Karpas-422 (cell line): ENCODE data around the gene COA8. TPM values are rescaled to one million over a fixed set of nuclear protein-coding genes. Genes with fewer than 3 reads are reported as not detected.

Source experiments
- DNase-seq: peaks from one replicate; pipeline ENCODE4 v3.0.0-alpha.2; 2015
- H2AFZ ChIP-seq: fragments of 200-600 bp; sonication (generic); 2 replicates; pipeline ENCODE4 v1.6.1; 2014; ENCODE audit warnings: antibody characterized with exemption, low read length, mixed read lengths
- H3K27ac ChIP-seq: fragments of 200-600 bp; sonication (generic); 2 replicates; pipeline ENCODE4 v1.5.1; 2014; ENCODE audit warnings: mild to moderate bottlenecking, low read length, moderate library complexity
- H3K27me3 ChIP-seq: fragments of 200-600 bp; sonication (generic); 2 replicates; pipeline ENCODE4 v1.6.1; 2014; ENCODE audit warnings: low read length, mixed read lengths
- H3K36me3 ChIP-seq: fragments of 200-600 bp; sonication (generic); 2 replicates; pipeline ENCODE4 v1.6.1; 2014; ENCODE audit warnings: low read length, mixed read lengths; ENCODE audit not compliant: insufficient read depth
- H3K4me1 ChIP-seq: fragments of 200-600 bp; sonication (generic); 2 replicates; pipeline ENCODE4 v1.6.1; 2014; ENCODE audit warnings: mild to moderate bottlenecking, low read length, mixed read lengths
- H3K4me2 ChIP-seq: fragments of 200-600 bp; sonication (generic); 2 replicates; pipeline ENCODE4 v1.6.1; 2014; ENCODE audit warnings: low read length, low read depth, mild to moderate bottlenecking; ENCODE audit not compliant: poor library complexity, severe bottlenecking
- H3K4me3 ChIP-seq: fragments of 200-600 bp; sonication (generic); 2 replicates; pipeline ENCODE4 v1.5.1; 2014; ENCODE audit warnings: mild to moderate bottlenecking, antibody characterized with exemption, low read length, mixed read lengths
- H3K79me2 ChIP-seq: fragments of 200-600 bp; sonication (generic); 2 replicates; pipeline ENCODE4 v1.6.1; 2014; ENCODE audit warnings: mild to moderate bottlenecking, low read length, mixed read lengths
- H3K9ac ChIP-seq: fragments of 200-600 bp; sonication (generic); 2 replicates; pipeline ENCODE4 v1.6.0; 2014; ENCODE audit warnings: low read length
- H3K9me2 ChIP-seq: fragments of 200-600 bp; sonication (generic), shearing (Covaris generic); replicated peaks from 2 replicates; pipeline ENCODE4 v1.6.0; 2014; ENCODE audit warnings: mild to moderate bottlenecking, low read length, moderate library complexity; ENCODE audit not compliant: insufficient read depth
- H3K9me3 ChIP-seq: fragments of 300-700, 200-600 bp; sonication (generic); 2 replicates; pipeline ENCODE4 v1.6.1; 2014; ENCODE audit warnings: low read length, mixed read lengths
- H4K20me1 ChIP-seq: fragments of 200-600 bp; sonication (generic); 2 replicates; pipeline ENCODE4 v1.6.1; 2014; ENCODE audit warnings: mild to moderate bottlenecking, antibody characterized with exemption, low read length, low read depth; ENCODE audit not compliant: insufficient read depth
- total RNA-seq: library from RNA; depleted of rRNA; stranded (reverse); fragments of >200 nt; shearing (Covaris generic); gene quantifications from 2 replicates; pipeline ENCODE4 v1.2.3, GENCODE V29; 2014; ENCODE audit warnings: low replicate concordance

The COA8 gene
- total RNA-seq, 1 experiment from 2014 or later: 62.9 TPM

GRCh38 chr14:103528587-103529382 lies 34.0 kb upstream of the COA8 start, which contains the start of gene TRMT61A:
TSS of gene TRMT61A (plus strand) at chr14:103529196. CDS start at chr14:103529979, 783 bp downstream.
- Histone ChIP-seq H3K4me2 (peak within 1 kb of the TSS; percentile 83), H3K4me3 (peak within 1 kb of the TSS; percentile 93), H3K36me3 (no peaks in the 10 kb centered on the region), H3K9me3 (no peaks in the 10 kb centered on the region), H3K79me2 (peaks cover 36% of the 10 kb centered on the region), H3K4me1 (peaks cover 41% of the 10 kb centered on the region), H3K9ac (peak within 1 kb of the TSS; percentile 89), H2AFZ (peak within 1 kb of the TSS; percentile 75; the same call in 1 of the 2 replicates), H3K27ac (peak within 1 kb of the TSS; percentile 57; the same call in 1 of the 2 replicates), H3K27me3 (no peaks in the 10 kb centered on the region), H4K20me1 (peaks cover 13% of the 10 kb centered on the region; the same call in 1 of the 2 replicates), H3K9me2 (no peaks in the 10 kb centered on the region)
- peak; percentile 93 for DNase-seq

- peak overlapping the region; percentile 17; the same call in 1 of the 2 replicates for H2AFZ ChIP-seq
- H3K27ac ChIP-seq: no peak overlapping the region; the same call in 1 of the 2 replicates
- peak; percentile 55 for DNase-seq
Observed at GRCh38 chr14:103529383-103530365, 33.1 kb upstream of the COA8 start.

GRCh38 chr14:103530390-103530789 lies 32.4 kb upstream of the COA8 start:
- Histone ChIP-seq H3K79me2 (peaks cover 36% of the 10 kb centered on the region), H3K4me3 (peak overlapping the region; percentile 93), H3K27me3 (no peaks in the 10 kb centered on the region), H3K4me1 (peaks cover 31% of the 10 kb centered on the region), H3K9me3 (no peaks in the 10 kb centered on the region), H2AFZ (no peak overlapping the region), H3K9me2 (no peaks in the 10 kb centered on the region), H3K36me3 (no peaks in the 10 kb centered on the region), H3K4me2 (peak overlapping the region; percentile 83), H4K20me1 (peaks cover 13% of the 10 kb centered on the region; the same call in 1 of the 2 replicates), H3K27ac (no peak overlapping the region), H3K9ac (peak overlapping the region; percentile 89)
- peak; percentile 74 for DNase-seq

More at GRCh38 chr14:103529383-103530365, 33.1 kb upstream of the COA8 start:
- H3K4me2 ChIP-seq: peak overlapping the region; percentile 83
- peaks cover 36% of the 10 kb centered on the region for H3K79me2 ChIP-seq
- no peaks in the 10 kb centered on the region for H3K27me3 ChIP-seq
- no peaks in the 10 kb centered on the region for H3K36me3 ChIP-seq
- H3K4me3 ChIP-seq: peak overlapping the region; percentile 93
- no peaks in the 10 kb centered on the region for H3K9me2 ChIP-seq
- H3K9ac ChIP-seq: peak overlapping the region; percentile 89
- H3K9me3 ChIP-seq: no peaks in the 10 kb centered on the region
- H4K20me1 ChIP-seq: peaks cover 13% of the 10 kb centered on the region; the same call in 1 of the 2 replicates
- H3K4me1 ChIP-seq: peaks cover 35% of the 10 kb centered on the region

GRCh38 chr14:103530831-103531230 lies 31.9 kb upstream of the COA8 start:
- Histone ChIP-seq H3K4me2 (peak overlapping the region; percentile 83), H3K36me3 (no peaks in the 10 kb centered on the region), H3K27me3 (no peaks in the 10 kb centered on the region)

GRCh38 chr14:103531421-103532215 lies 31.1 kb upstream of the COA8 start:
- no peak overlapping the region for H3K4me3 ChIP-seq
- H2AFZ ChIP-seq: no peak overlapping the region
- no peaks in the 10 kb centered on the region for H3K36me3 ChIP-seq
- no peak overlapping the region for H3K27ac ChIP-seq
- DNase-seq: no peak
- peaks cover 31% of the 10 kb centered on the region for H3K4me1 ChIP-seq
- no peaks in the 10 kb centered on the region for H3K27me3 ChIP-seq
- H4K20me1 ChIP-seq: peaks cover 13% of the 10 kb centered on the region; the same call in 1 of the 2 replicates
- no peaks in the 10 kb centered on the region for H3K9me3 ChIP-seq
- H3K79me2 ChIP-seq: peaks cover 36% of the 10 kb centered on the region
- H3K4me2 ChIP-seq: no peak overlapping the region
- no peak overlapping the region for H3K9ac ChIP-seq
- no peaks in the 10 kb centered on the region for H3K9me2 ChIP-seq

More at GRCh38 chr14:103530831-103531230, 31.9 kb upstream of the COA8 start:
- Histone ChIP-seq H3K9me2 (no peaks in the 10 kb centered on the region), H2AFZ (no peak overlapping the region), H3K9ac (no peak overlapping the region), H3K79me2 (peaks cover 36% of the 10 kb centered on the region), H3K4me1 (peaks cover 31% of the 10 kb centered on the region), H4K20me1 (peaks cover 13% of the 10 kb centered on the region; the same call in 1 of the 2 replicates), H3K9me3 (no peaks in the 10 kb centered on the region), H3K27ac (no peak overlapping the region), H3K4me3 (peak overlapping the region; percentile 93; the same call in 1 of the 2 replicates)
- DNase-seq: no peak

- Histone ChIP-seq H3K79me2 (peaks cover 36% of the 10 kb centered on the region), H3K4me3 (no peak overlapping the region), H4K20me1 (peaks cover 13% of the 10 kb centered on the region; the same call in 1 of the 2 replicates), H3K9ac (no peak overlapping the region), H3K4me1 (peaks cover 25% of the 10 kb centered on the region), H3K27me3 (no peaks in the 10 kb centered on the region), H3K36me3 (no peaks in the 10 kb centered on the region), H2AFZ (no peak overlapping the region), H3K4me2 (no peak overlapping the region), H3K27ac (no peak overlapping the region), H3K9me2 (no peaks in the 10 kb centered on the region), H3K9me3 (no peaks in the 10 kb centered on the region)
- DNase-seq: no peak
Observed at GRCh38 chr14:103532216-103533136, 30.3 kb upstream of the COA8 start.
